T-helper 17 cell (primary cell): Measurements from ENCODE around the gene GPR176. TPM values are rescaled to one million over a fixed set of nuclear protein-coding genes. Genes with fewer than 3 reads are reported as not detected.
"Not testable (repeated sequence)": the region's sequence is repeated elsewhere in the genome, so short reads cannot be mapped to it uniquely, and the experiment has no call there.

Source experiments
- ATAC-seq: fragments of 150-1000 bp; cut with Tn5 transposase; 2 replicates; pipeline ENCODE4 v1.10.0; 2021; ENCODE audit warnings: mild to moderate bottlenecking, moderate library complexity
- DNase-seq, 3 donors: peaks; one replicate each; pipeline versions ENCODE4 v3.0.0 to v3.0.0-alpha.2; 2020 to 2021
- H3K9me3 ChIP-seq: one replicate; pipeline ENCODE4 v1.7.0; 2013; ENCODE audit warnings: low read length, mild to moderate bottlenecking; ENCODE audit not compliant: control insufficient read depth, poor library complexity, severe bottlenecking
- H3K27ac Mint-ChIP-seq: one replicate; pipeline ENCODE4 v1.8.0; 2022; ENCODE audit warnings: mild to moderate bottlenecking, moderate library complexity, mixed read lengths
- H3K27me3 Mint-ChIP-seq: one replicate; pipeline ENCODE4 v1.8.0; 2022; ENCODE audit warnings: mixed read lengths
- H3K36me3 Mint-ChIP-seq: one replicate; pipeline ENCODE4 v1.8.0; 2022; ENCODE audit warnings: low read depth, mixed read lengths
- H3K4me1 Mint-ChIP-seq: one replicate; pipeline ENCODE4 v1.8.0; 2022; ENCODE audit warnings: mild to moderate bottlenecking, mixed read lengths
- H3K4me3 Mint-ChIP-seq: one replicate; pipeline ENCODE4 v1.8.0; 2022; ENCODE audit warnings: mild to moderate bottlenecking, moderate library complexity, mixed read lengths
- total RNA-seq, 4 donors: library from RNA in 2 of 4; stranded (reverse) in 2 of 4; gene quantifications; one replicate each; pipeline ENCODE4 v1.2.3 and lab custom pipeline; 2022 to 2026

The GPR176 gene
- total RNA-seq, 2 donors from 2014 or later: not detected

GRCh38 chr15:39828374-39828931 lies 91.6 kb downstream of the GPR176 start:
- Mint-ChIP-seq H3K27ac (no peak overlapping the region), H3K36me3 (peaks cover 4% of the 10 kb centered on the region), H3K27me3 (peaks cover 56% of the 10 kb centered on the region), H3K4me1 (no peaks in the 10 kb centered on the region), H3K4me3 (no peak overlapping the region)
- no peak for ATAC-seq
- H3K9me3 ChIP-seq: no peaks in the 10 kb centered on the region
- no peak for DNase-seq

GRCh38 chr15:39826975-39827374 lies 93.1 kb downstream of the GPR176 start:
- H3K4me3 Mint-ChIP-seq: no peak overlapping the region
- ATAC-seq (no peak), DNase-seq (no peak)
- no peaks in the 10 kb centered on the region for H3K4me1 Mint-ChIP-seq
- peaks cover 4% of the 10 kb centered on the region for H3K36me3 Mint-ChIP-seq
- peaks cover 41% of the 10 kb centered on the region for H3K27me3 Mint-ChIP-seq
- H3K9me3 ChIP-seq: no peaks in the 10 kb centered on the region
- H3K27ac Mint-ChIP-seq: no peak overlapping the region

GRCh38 chr15:39823634-39824033 lies 96.4 kb downstream of the GPR176 start:
- H3K4me1 Mint-ChIP-seq: no peaks in the 10 kb centered on the region
- H3K9me3 ChIP-seq: no peaks in the 10 kb centered on the region
- no peak overlapping the region for H3K4me3 Mint-ChIP-seq
- no peaks in the 10 kb centered on the region for H3K36me3 Mint-ChIP-seq
- ATAC-seq (no peak), DNase-seq (no peak)
- peaks cover 25% of the 10 kb centered on the region for H3K27me3 Mint-ChIP-seq
- no peak overlapping the region for H3K27ac Mint-ChIP-seq

- H3K9me3 ChIP-seq: no peaks in the 10 kb centered on the region
- Mint-ChIP-seq H3K36me3 (peaks cover 3% of the 10 kb centered on the region), H3K4me3 (no peak overlapping the region), H3K27ac (no peak overlapping the region), H3K4me1 (no peaks in the 10 kb centered on the region), H3K27me3 (peaks cover 5% of the 10 kb centered on the region)
- DNase-seq (no peak), ATAC-seq (no peak)
Measured at GRCh38 chr15:39820050-39820602, 99.9 kb downstream of the GPR176 start.

DNA sequence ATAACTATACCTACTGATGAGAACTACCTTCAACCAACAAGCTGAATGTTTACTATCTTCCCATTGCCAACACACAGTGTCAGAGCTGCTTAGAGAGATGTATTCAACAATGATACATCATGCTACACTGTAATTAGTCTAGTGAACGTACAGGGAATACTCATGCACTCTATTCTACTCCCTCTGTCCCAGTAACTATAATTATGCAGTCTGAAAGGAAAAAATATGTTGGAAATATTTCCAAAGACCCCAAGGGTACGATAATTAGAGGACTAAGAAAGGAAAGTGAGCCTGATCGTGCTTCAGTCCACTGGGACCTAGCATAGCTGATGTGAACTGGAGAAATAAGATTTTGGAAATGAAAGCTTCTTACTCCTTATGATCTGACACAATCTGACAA lies 100.5 kb downstream of the GPR176 start:
- peaks cover 3% of the 10 kb centered on the region for H3K36me3 Mint-ChIP-seq
- H3K4me1 Mint-ChIP-seq: no peaks in the 10 kb centered on the region
- no peak overlapping the region for H3K27ac Mint-ChIP-seq
- H3K9me3 ChIP-seq: no peaks in the 10 kb centered on the region
- H3K4me3 Mint-ChIP-seq: no peak overlapping the region
- ATAC-seq (no peak), DNase-seq (no peak)
- H3K27me3 Mint-ChIP-seq: peaks cover 9% of the 10 kb centered on the region

DNA sequence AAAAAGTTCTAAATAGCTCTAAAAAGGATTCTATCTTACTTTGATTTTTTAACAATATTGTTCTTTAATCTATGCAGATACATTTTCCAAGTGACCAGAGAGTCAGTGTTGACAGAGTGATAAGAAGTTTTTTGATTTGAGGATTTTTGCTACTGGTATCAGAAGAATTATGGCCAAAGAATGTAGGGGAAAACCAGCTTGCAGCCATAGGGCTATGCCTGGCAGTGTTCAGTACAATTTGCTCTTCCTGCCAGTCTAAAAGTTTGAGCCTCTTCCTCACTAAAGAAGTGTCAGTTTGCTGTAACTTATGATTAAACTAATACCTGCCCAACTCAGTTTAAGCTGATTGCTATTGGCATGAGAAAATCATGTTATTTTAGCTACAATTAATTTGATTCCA lies 102.2 kb downstream of the GPR176 start:
- ATAC-seq: no peak
- H3K27ac Mint-ChIP-seq: no peak overlapping the region
- no peak overlapping the region for H3K4me3 Mint-ChIP-seq

DNA sequence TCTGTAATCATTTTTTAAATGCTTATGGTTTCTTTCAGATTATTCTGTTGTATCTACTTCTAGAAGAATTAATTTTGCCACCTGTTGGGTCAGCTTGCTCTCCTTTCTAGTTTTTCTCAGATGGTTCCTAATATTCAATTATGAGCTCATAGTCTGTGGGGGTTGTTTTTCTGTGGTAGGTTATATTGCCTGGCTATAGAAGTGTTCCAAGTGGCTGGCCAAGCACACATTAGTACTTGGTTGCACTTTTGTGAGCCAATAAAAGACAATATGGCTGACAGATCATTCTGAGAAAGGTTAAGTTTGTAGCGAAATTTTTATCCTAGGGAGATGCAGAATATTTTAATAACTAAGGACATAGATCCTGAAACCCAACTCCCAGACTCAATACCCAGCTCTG lies 105.6 kb downstream of the GPR176 start:
- H3K4me3 Mint-ChIP-seq: no peak overlapping the region

More for the DNA sequence above, 102.2 kb downstream of the GPR176 start:
- Mint-ChIP-seq H3K27me3 (peaks cover 15% of the 10 kb centered on the region), H3K4me1 (no peaks in the 10 kb centered on the region), H3K36me3 (peaks cover 3% of the 10 kb centered on the region)
- no peaks in the 10 kb centered on the region for H3K9me3 ChIP-seq
- no peak for DNase-seq

DNA sequence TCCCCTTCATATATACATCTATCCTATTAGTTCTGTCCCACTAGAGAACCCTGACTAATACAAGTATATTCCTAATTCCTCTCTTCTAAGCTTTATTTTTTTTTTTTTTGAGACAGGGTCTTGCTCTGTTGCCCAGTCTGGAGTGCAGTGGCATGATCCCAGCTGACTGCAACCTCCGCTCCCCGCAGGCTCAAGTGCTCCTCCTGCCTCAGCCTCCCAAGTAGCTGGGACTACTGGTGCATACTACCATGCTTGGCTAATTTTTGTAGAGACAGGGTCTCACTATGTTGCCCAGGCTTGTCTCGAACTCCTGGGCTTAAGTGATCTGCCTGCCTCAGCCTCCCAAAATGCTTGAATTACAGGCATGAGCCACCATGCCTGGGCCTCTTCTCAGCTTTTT lies 107.4 kb downstream of the GPR176 start:
- not testable (repeated sequence) for DNase-seq, H3K4me3 Mint-ChIP-seq, H3K9me3 ChIP-seq, H3K4me1 Mint-ChIP-seq, ATAC-seq, H3K36me3 Mint-ChIP-seq, H3K27ac Mint-ChIP-seq
- peaks cover 44% of the 10 kb centered on the region for H3K27me3 Mint-ChIP-seq

More for the DNA sequence above, 105.6 kb downstream of the GPR176 start:
- no peak overlapping the region for H3K27ac Mint-ChIP-seq
- no peak for DNase-seq
- H3K27me3 Mint-ChIP-seq: peaks cover 26% of the 10 kb centered on the region
- peaks cover 3% of the 10 kb centered on the region for H3K36me3 Mint-ChIP-seq
- H3K4me1 Mint-ChIP-seq: no peaks in the 10 kb centered on the region
- ATAC-seq: no peak
- no peaks in the 10 kb centered on the region for H3K9me3 ChIP-seq

DNA sequence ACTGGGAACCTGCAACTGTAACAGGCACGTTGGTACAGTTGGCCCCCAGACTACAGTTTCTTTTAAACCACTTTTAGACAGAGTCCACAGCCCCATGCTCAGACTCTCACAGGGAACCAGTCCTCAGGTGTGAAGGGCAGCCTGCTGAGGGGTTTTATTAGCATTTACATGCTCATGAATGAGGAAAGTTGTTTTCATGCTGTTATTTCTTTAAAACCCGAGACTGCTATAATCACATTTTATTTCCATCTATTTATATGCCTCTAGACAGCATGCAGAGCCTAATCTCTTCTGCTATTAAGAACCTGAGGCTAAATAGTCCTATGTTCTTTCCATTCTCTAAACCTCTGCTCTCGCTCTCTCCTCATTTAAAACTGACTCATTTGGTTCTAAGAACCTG lies 111.2 kb downstream of the GPR176 start:
- no peak for DNase-seq

DNA sequence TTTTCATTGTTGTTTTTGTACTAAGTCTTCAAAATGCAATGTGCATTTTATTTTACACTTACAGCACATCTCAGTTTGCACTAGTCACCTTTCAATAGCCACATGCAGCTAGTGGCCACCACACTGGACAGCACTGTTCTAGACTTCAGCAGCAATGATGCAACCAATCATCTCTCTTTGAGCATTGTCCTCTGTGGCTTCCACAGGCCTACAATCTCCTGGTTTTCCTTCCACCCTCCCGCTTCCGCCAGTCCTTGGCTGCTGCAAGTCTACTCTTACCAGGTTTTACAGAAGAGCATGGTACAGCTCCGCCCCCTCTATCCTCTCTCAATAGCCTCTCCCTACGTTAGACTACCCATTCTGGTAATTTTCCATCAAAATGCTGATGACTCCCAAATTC lies 112.3 kb downstream of the GPR176 start:
- Mint-ChIP-seq H3K4me3 (no peak overlapping the region), H3K4me1 (no peaks in the 10 kb centered on the region), H3K36me3 (peaks cover 4% of the 10 kb centered on the region), H3K27me3 (peaks cover 42% of the 10 kb centered on the region), H3K27ac (no peak overlapping the region)
- H3K9me3 ChIP-seq: no peaks in the 10 kb centered on the region
- DNase-seq (no peak), ATAC-seq (no peak)

More for the DNA sequence above, 111.2 kb downstream of the GPR176 start:
- H3K9me3 ChIP-seq: no peaks in the 10 kb centered on the region
- ATAC-seq: no peak
- Mint-ChIP-seq H3K27ac (no peak overlapping the region), H3K4me1 (no peaks in the 10 kb centered on the region), H3K4me3 (no peak overlapping the region), H3K36me3 (peaks cover 4% of the 10 kb centered on the region), H3K27me3 (peaks cover 35% of the 10 kb centered on the region)

DNA sequence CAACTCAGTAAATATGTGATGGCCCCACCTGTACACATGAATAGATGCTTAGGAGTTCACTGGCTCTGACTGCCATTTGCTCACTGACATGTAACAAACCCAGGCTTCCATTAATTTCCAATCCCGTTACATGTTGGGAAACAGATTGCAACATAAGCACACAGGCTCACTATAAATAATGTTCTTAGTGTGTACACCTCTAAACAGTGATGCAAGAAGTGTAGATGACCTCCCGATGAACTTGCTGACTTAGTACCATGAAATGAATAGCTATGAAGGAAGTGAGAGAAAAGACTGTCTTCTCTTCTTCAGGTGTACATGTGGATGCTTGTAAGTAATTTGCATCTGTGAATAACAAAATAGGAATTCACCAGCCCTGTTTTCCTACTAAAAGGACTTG lies 116.0 kb downstream of the GPR176 start:
- Mint-ChIP-seq H3K36me3 (peaks cover 4% of the 10 kb centered on the region), H3K27me3 (peaks cover 58% of the 10 kb centered on the region), H3K4me3 (no peak overlapping the region), H3K4me1 (no peaks in the 10 kb centered on the region), H3K27ac (no peak overlapping the region)
- no peaks in the 10 kb centered on the region for H3K9me3 ChIP-seq
- ATAC-seq (no peak), DNase-seq (no peak)

DNA sequence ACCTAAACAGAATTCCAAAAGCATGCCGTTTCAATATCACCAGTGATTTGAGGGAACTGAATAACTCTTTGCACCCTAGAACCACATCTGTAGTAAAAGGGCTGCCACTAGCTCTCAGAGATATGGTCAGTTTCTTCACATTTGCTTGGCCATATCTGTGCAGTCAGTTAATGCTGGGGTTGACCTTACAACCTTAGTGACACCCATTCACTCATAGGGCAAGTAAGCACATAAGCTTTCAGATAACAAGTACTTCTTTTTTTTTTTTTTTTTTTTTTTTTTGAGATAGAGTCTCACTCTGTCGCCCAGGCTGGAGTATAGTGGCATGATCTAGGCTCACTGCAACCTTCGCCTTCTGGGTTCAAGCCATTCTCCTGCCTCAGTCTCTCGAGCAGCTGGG lies 117.0 kb downstream of the GPR176 start:
- ATAC-seq: no peak
- no peaks in the 10 kb centered on the region for H3K9me3 ChIP-seq
- H3K27ac Mint-ChIP-seq: no peak overlapping the region
- no peak overlapping the region for H3K4me3 Mint-ChIP-seq
- no peaks in the 10 kb centered on the region for H3K36me3 Mint-ChIP-seq
- peaks cover 58% of the 10 kb centered on the region for H3K27me3 Mint-ChIP-seq
- H3K4me1 Mint-ChIP-seq: no peaks in the 10 kb centered on the region
- no peak for DNase-seq

DNA sequence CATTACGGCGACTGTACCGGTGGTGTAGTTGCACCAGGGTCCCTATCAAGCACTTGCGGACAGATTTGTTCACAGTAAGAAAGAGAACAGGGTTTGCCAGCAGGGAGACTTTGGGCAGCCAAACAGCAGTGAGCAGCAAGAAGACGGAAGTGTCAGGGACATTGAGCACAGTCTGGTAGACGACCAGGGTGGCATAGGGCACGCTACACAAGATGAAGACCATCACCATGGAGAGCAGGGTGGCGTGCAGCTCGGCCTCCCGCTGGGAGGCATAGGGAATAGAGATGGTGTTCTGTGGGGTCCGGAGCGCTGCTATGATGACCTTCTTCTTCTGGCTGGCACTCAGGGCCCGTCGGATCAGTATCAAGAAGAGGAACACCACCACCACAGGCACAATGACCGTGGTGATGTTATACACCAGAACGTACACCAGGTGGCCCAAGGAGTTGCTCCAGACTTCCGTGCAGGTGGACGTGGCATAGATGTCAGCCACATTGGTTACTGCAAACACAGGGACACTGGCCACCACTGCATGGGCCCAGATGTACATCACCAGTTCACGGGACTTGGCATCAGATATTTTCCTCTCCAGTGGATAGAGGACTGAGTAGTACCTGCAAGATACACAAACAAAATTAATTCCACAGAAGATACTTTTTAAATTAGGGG lies 118.3 kb downstream of the GPR176 start:
- Mint-ChIP-seq H3K27ac (no peak overlapping the region), H3K4me3 (no peak overlapping the region), H3K4me1 (no peaks in the 10 kb centered on the region), H3K36me3 (no peaks in the 10 kb centered on the region), H3K27me3 (peaks cover 67% of the 10 kb centered on the region)
- no peaks in the 10 kb centered on the region for H3K9me3 ChIP-seq
- DNase-seq (no peak), ATAC-seq (no peak)

DNA sequence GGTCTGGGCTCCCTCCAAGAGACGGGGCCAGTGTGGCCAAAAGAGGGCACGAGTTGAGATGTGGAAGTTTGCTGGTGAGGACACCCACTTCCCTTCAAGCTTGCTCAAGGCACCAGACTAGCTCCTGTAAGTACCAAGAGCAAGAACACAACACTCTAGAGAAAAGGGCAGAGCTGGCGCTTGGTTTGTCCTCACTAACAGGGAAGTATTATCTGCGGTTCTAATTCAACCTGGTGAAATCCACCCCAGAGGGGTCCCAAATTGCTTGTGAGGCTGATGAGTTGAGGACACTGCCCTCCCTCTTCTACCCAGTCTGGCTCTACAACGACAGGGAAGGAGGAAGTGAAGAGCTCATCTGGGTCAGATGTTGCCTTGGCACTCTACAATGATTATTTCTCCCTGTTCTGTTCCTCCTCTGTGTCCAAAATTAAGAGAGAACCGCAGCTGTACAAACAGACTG lies 120.5 kb downstream of the GPR176 start:
- H3K27ac Mint-ChIP-seq: no peak overlapping the region
- DNase-seq: no peak
- peaks cover 4% of the 10 kb centered on the region for H3K36me3 Mint-ChIP-seq

More for the DNA sequence above, 120.5 kb downstream of the GPR176 start:
- H3K27me3 Mint-ChIP-seq: peaks cover 81% of the 10 kb centered on the region
- ATAC-seq: no peak
- H3K9me3 ChIP-seq: no peaks in the 10 kb centered on the region
- H3K4me3 Mint-ChIP-seq: no peak overlapping the region
- no peaks in the 10 kb centered on the region for H3K4me1 Mint-ChIP-seq
